Spleen (tissue), 11 donors: ENCODE data around the gene DNAH10. TPM values are rescaled to one million over a fixed set of nuclear protein-coding genes. Genes with fewer than 3 reads are reported as not detected.

Source experiments
- DNase-seq: peaks from one replicate; pipeline ENCODE4 v3.0.0-alpha.2; 2020
- H3K27ac ChIP-seq, 8 donors: fragments of 200-600 bp; sonication (generic) in 7 of 8; 1 replicate in 4 of 8; 2 replicates in 4 of 8; pipeline versions ENCODE4 v1.5.0 to v1.8.0; 2016 to 2021; ENCODE audit warnings: inconsistent platforms in 4 of 8, mild to moderate bottlenecking in 4 of 8, moderate library complexity in 1 of 8
- H3K27me3 ChIP-seq, 7 donors: fragments of 200-600 bp; sonication (generic) in 6 of 7; replicated peaks in 1 of 7; 1 replicate in 4 of 7; 2 replicates in 3 of 7; pipeline versions ENCODE4 v1.5.0 to v1.8.0; 2016 to 2021; ENCODE audit warnings: inconsistent platforms in 3 of 7, mild to moderate bottlenecking in 1 of 7
- H3K36me3 ChIP-seq, 6 donors: fragments of 200-600 bp; sonication (generic) in 5 of 6; 1 replicate in 4 of 6; 2 replicates in 2 of 6; pipeline versions ENCODE4 v1.5.0 to v1.8.0; 2016 to 2021; ENCODE audit warnings: inconsistent platforms in 2 of 6
- H3K4me1 ChIP-seq, 6 donors: fragments of 200-600 bp; sonication (generic) in 5 of 6; 1 replicate in 3 of 6; 2 replicates in 3 of 6; pipeline versions ENCODE4 v1.5.0 to v1.8.0; 2016 to 2021; ENCODE audit warnings: inconsistent platforms in 3 of 6
- H3K4me3 ChIP-seq, 8 donors: fragments of 200-600 bp; sonication (generic) in 7 of 8; 1 replicate in 4 of 8; 2 replicates in 4 of 8; pipeline versions ENCODE4 v1.5.0 to v1.8.0; 2016 to 2021; ENCODE audit warnings: inconsistent platforms in 4 of 8, mild to moderate bottlenecking in 4 of 8, moderate library complexity in 2 of 8
- H3K9me3 ChIP-seq, 8 donors: fragments of 200-600 bp; sonication (generic) in 7 of 8; 1 replicate in 4 of 8; 2 replicates in 4 of 8; pipeline versions ENCODE4 v1.5.0 to v1.8.0; 2016 to 2021; ENCODE audit warnings: inconsistent platforms in 4 of 8
- CTCF ChIP-seq, 11 experiments: fragments of 200-600 bp in 7 of 11; fragments of 450-650 bp in 4 of 11; sonication (generic) in 4 of 11; IDR thresholded peaks in 8 of 11; conservative IDR thresholded peaks in 3 of 11; 1 replicate in 7 of 11; 2 replicates in 4 of 11; pipeline versions ENCODE4 v1.4.0 to v1.8.0; 2016 to 2021; ENCODE audit warnings: antibody characterized with exemption in 11 of 11, inconsistent platforms in 4 of 11, mild to moderate bottlenecking in 1 of 11
- POLR2A ChIP-seq, 3 donors: fragments of 450-650 bp; IDR thresholded peaks; one replicate each; pipeline ENCODE4 v1.5.1; 2017; ENCODE audit warnings: antibody characterized with exemption in 3 of 3, mild to moderate bottlenecking in 1 of 3
- POLR2AphosphoS5 ChIP-seq, 3 donors: sonication (generic); formaldehyde crosslinking; IDR thresholded peaks; one replicate each; pipeline ENCODE4 v1.5.1; 2017; ENCODE audit warnings: antibody characterized with exemption in 3 of 3
- WGBS, 5 donors: extraction: QIAGEN DNeasy Blood & Tissue Kit in 3 of 5; methylation state at CpG; one replicate each; pipeline versions ENCODE4 v1.1.5 to v1.1.7; 2013 to 2018; 5-methylcytosine and 5-hydroxymethylcytosine counted together
- intact Hi-C: fragments of 100-400 bp; cut with DNase I; formaldehyde crosslinking; loops from one replicate; pipeline ENCODE4 v1.15.0; 2023; ENCODE audit warnings: low total_unique reads
- polyA plus RNA-seq, 3 donors: library from polyadenylated mRNA; stranded (reverse); fragments of 200-250 nt; gene quantifications; one replicate each; pipeline ENCODE4 v1.2.1, GENCODE V29; 2013
- total RNA-seq, 7 donors: library from RNA; depleted of rRNA in 3 of 7; stranded (reverse); fragments of >200 nt in 3 of 7; fragmentation: NEBNext Ultra II Directional in 4 of 7; extraction: Animal tissue kit (Norgen Biotek cat#: 25700) in 4 of 7; gene quantifications; one replicate each; pipeline versions ENCODE4 v1.1.0 to v1.2.1, GENCODE V29; 2016 to 2021
- donor health status: healthy with polysubstance abuse.
- donor health status: DM: no; HTN: no; CAD: no; lungs with moderate emphysema.
- donor health status: DM: no; HTN: no; CAD: no.
- donor health status: Bipolar disorder and iron deficiency.
- donor health status: healthy.
- donor health status: DM: no; HTN: no; CAD: no.
- donor health status: DM: yes; HTN: yes; CAD: no.

The DNAH10 gene
- total and polyA plus RNA-seq, 10 donors = 0.23 to 2.2 (median 0.43) TPM; not detected in 1

- no peak for TF ChIP-seq CTCF (IDR thresholded peaks at IDR 0.05 in 8 of 11, conservative IDR thresholded peaks at IDR 0.05 in 3 of 11)
- no peak for TF ChIP-seq POLR2AphosphoS5 (IDR thresholded peaks at IDR 0.05)
- TF ChIP-seq POLR2A (IDR thresholded peaks at IDR 0.05) = no peak
- Histone ChIP-seq H3K4me3 (no peak overlapping the region), H3K27ac (no peak overlapping the region), H3K36me3 (peaks cover 0 to 69% (median 30%) of the 10 kb centered on the region in 6 donors), H3K27me3 (no peaks in the 10 kb centered on the region), H3K9me3 (peaks cover 0 to 16% (median 10%) of the 10 kb centered on the region in 8 donors), H3K4me1 (peaks cover 5 to 13% (median 6%) of the 10 kb centered on the region in 6 donors)
- DNase-seq = no peak
- intact Hi-C loops = no loop called here
- WGBS, 5 donors = 88 to 97% (median 96%) methylated on average over 4 to 16 of the region's 16 CpGs
These were observed 181.0 kb downstream of the DNAH10 start for GRCh38 chr12:123942911-123943648.

- Histone ChIP-seq H3K4me1 (peaks cover 0 to 6% (median 2%) of the 10 kb centered on the region in 6 donors), H3K9me3 (peaks cover 0 to 16% (median 10%) of the 10 kb centered on the region in 8 donors), H3K36me3 (peaks cover 0 to 70% (median 30%) of the 10 kb centered on the region in 6 donors), H3K4me3 (no peak overlapping the region), H3K27me3 (no peaks in the 10 kb centered on the region), H3K27ac (no peak overlapping the region)
- DNase-seq = no peak
- WGBS, 5 donors = 83 to 91% (median 89%) methylated on average over 5 of the region's 5 CpGs
- TF ChIP-seq POLR2A (IDR thresholded peaks at IDR 0.05) (no peak), CTCF (IDR thresholded peaks at IDR 0.05 in 8 of 11, conservative IDR thresholded peaks at IDR 0.05 in 3 of 11) (no peak), POLR2AphosphoS5 (IDR thresholded peaks at IDR 0.05) (no peak)
- intact Hi-C loops = no loop called here
These were observed 181.7 kb downstream of the DNAH10 start for GRCh38 chr12:123943816-123944215.

DNA sequence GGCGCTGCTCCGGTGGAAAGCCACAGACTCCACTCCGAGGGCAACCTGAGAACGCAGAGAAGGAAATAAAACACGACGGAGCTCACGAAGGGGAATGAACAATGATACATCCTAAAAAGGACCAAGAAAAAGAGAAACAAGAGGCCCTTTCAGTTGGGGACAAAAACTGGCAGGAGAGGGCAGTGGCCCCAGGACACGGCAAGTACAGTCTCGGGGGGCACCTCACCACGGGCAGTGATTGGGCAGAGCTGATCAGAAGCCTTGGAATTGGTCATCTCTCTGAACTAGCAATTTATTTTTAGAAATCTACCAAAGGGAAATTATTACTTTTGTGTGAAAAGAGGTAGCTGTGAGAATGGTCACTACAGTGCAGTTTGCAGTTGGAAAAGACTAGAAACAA is 182.6 kb downstream of the DNAH10 start:
- H3K27ac ChIP-seq = no peak overlapping the region
- no peaks in the 10 kb centered on the region for H3K4me1 ChIP-seq
- no peaks in the 10 kb centered on the region for H3K27me3 ChIP-seq
- TF ChIP-seq CTCF (IDR thresholded peaks at IDR 0.05 in 8 of 11, conservative IDR thresholded peaks at IDR 0.05 in 3 of 11) (no peak), POLR2A (IDR thresholded peaks at IDR 0.05) (no peak), POLR2AphosphoS5 (IDR thresholded peaks at IDR 0.05) (no peak)
- WGBS, 5 donors = 71 to 91% (median 75%) methylated on average over 10 of the region's 10 CpGs
- no peak for DNase-seq
- no peak overlapping the region for H3K4me3 ChIP-seq
- peaks cover 0 to 16% (median 10%) of the 10 kb centered on the region in 8 donors for H3K9me3 ChIP-seq
- intact Hi-C loops = no loop called here
- peaks cover 0 to 72% (median 30%) of the 10 kb centered on the region in 6 donors for H3K36me3 ChIP-seq
